HEK293 (cell line): ENCODE measurements around the gene TANGO6.

ENCODE experiments used
- CTCF ChIA-PET: fragments of 350-600 bp; formaldehyde crosslinking; extraction: SDS; loops from one replicate; lab custom pipeline; 2021; ENCODE audit warnings: antibody characterized with exemption; lab: Yijun Ruan, JAX
- POLR2A ChIA-PET: fragments of 300-600 bp; formaldehyde crosslinking; extraction: SDS; loops from one replicate; lab custom pipeline; 2020; ENCODE audit warnings: antibody characterized with exemption, inconsistent platforms; lab: Yijun Ruan, JAX
- H3K27ac ChIP-seq: fragments of 200-500 bp; sonication (Bioruptor generic); 2 replicates; pipeline ENCODE4 v1.5.1; 2014; ENCODE audit warnings: low read depth, low read length, control low read depth, inconsistent platforms; ENCODE audit errors: extremely low read depth
- H3K36me3 ChIP-seq, 2 experiments: fragments of 200-500 bp in 1 of 2; sonication (Bioruptor generic) in 1 of 2; 1 replicate in 1 of 2; 2 replicates in 1 of 2; pipeline ENCODE4 v1.5.1; 2014 to 2017; ENCODE audit warnings: inconsistent platforms in 2 of 2, low read length in 2 of 2; ENCODE audit not compliant: control insufficient read depth in 2 of 2, insufficient read depth in 1 of 2
- H3K4me1 ChIP-seq: fragments of 200-500 bp; sonication (Bioruptor generic); 2 replicates; pipeline ENCODE4 v1.5.1; 2014; ENCODE audit warnings: mild to moderate bottlenecking, low read length, inconsistent platforms; ENCODE audit not compliant: control insufficient read depth, insufficient read depth
- H3K4me3 ChIP-seq: 2 replicates; pipeline ENCODE4 v1.5.1; 2011; ENCODE audit warnings: low read depth, mild to moderate bottlenecking, control low read depth, low read length, moderate library complexity
- H3K9me3 ChIP-seq: fragments of 200-500 bp; sonication (Bioruptor generic); 2 replicates; pipeline ENCODE4 v1.5.1; 2014; ENCODE audit warnings: low read depth, low read length, inconsistent platforms; ENCODE audit not compliant: control insufficient read depth, insufficient read depth
- AEBP2 ChIP-seq: fragments of 450-650 bp; formaldehyde crosslinking; IDR thresholded peaks from 2 replicates; pipeline ENCODE4 v1.5.1; 2016; ENCODE audit warnings: missing biosample characterization, missing genetic modification characterization, borderline replicate concordance
- HIC1 ChIP-seq: fragments of 450-650 bp; formaldehyde crosslinking; IDR thresholded peaks from 2 replicates; pipeline ENCODE4 v1.5.1; 2016; ENCODE audit warnings: missing biosample characterization, missing genetic modification characterization
- KLF1 ChIP-seq: fragments of 450-650 bp; formaldehyde crosslinking; IDR thresholded peaks from 2 replicates; pipeline ENCODE4 v1.5.1; 2016; ENCODE audit warnings: missing biosample characterization, missing genetic modification characterization
- KLF10 ChIP-seq: fragments of 450-650 bp; IDR thresholded peaks from 2 replicates; pipeline ENCODE4 v1.5.1; 2018; ENCODE audit warnings: missing biosample characterization, mild to moderate bottlenecking, missing genetic modification characterization
- KLF7 ChIP-seq: fragments of 450-650 bp; formaldehyde crosslinking; IDR thresholded peaks from 2 replicates; pipeline ENCODE4 v1.5.1; 2016; ENCODE audit warnings: missing biosample characterization, missing genetic modification characterization, borderline replicate concordance
- TCF7L2 ChIP-seq: IDR thresholded peaks from 2 replicates; pipeline ENCODE4 v1.6.1; 2011; ENCODE audit warnings: low read depth, mild to moderate bottlenecking, inconsistent platforms, low read length, moderate library complexity, borderline replicate concordance
- WT1 ChIP-seq: fragments of 450-650 bp; formaldehyde crosslinking; IDR thresholded peaks from 2 replicates; pipeline ENCODE4 v1.5.1; 2016; ENCODE audit warnings: missing biosample characterization, missing genetic modification characterization
- ZBTB49 ChIP-seq: fragments of 450-650 bp; formaldehyde crosslinking; IDR thresholded peaks from 2 replicates; pipeline ENCODE4 v1.5.1; 2016; ENCODE audit warnings: missing biosample characterization, missing genetic modification characterization, low read depth
- ZNF146 ChIP-seq: fragments of 450-650 bp; formaldehyde crosslinking; IDR thresholded peaks from 2 replicates; pipeline ENCODE4 v1.5.1; 2016; ENCODE audit warnings: missing biosample characterization, missing genetic modification characterization
- ZNF211 ChIP-seq: fragments of 450-650 bp; formaldehyde crosslinking; IDR thresholded peaks from 2 replicates; pipeline ENCODE4 v1.5.1; 2016; ENCODE audit warnings: low read depth, missing biosample characterization, missing genetic modification characterization
- ZNF324 ChIP-seq: fragments of 450-650 bp; formaldehyde crosslinking; IDR thresholded peaks from 2 replicates; pipeline ENCODE4 v1.5.1; 2016; ENCODE audit warnings: missing biosample characterization, missing genetic modification characterization
- ZNF335 ChIP-seq: fragments of 450-650 bp; formaldehyde crosslinking; conservative IDR thresholded peaks from 2 replicates; pipeline ENCODE4 v1.5.1; 2016; ENCODE audit warnings: missing biosample characterization, missing genetic modification characterization
- ZNF366 ChIP-seq: fragments of 450-650 bp; formaldehyde crosslinking; conservative IDR thresholded peaks from 2 replicates; pipeline ENCODE4 v1.5.1; 2016; ENCODE audit warnings: missing biosample characterization, missing genetic modification characterization
- ZNF521 ChIP-seq: fragments of 450-650 bp; formaldehyde crosslinking; IDR thresholded peaks from 2 replicates; pipeline ENCODE4 v1.5.1; 2017; ENCODE audit warnings: missing biosample characterization, mild to moderate bottlenecking, missing genetic modification characterization
- ZNF558 ChIP-seq: fragments of 450-650 bp; formaldehyde crosslinking; IDR thresholded peaks from 2 replicates; pipeline ENCODE4 v1.5.1; 2016; ENCODE audit warnings: missing biosample characterization, missing genetic modification characterization
- ZNF561 ChIP-seq: fragments of 450-650 bp; IDR thresholded peaks from 2 replicates; pipeline ENCODE4 v1.5.1; 2018; ENCODE audit warnings: missing biosample characterization, missing genetic modification characterization, borderline replicate concordance
- ZNF654 ChIP-seq: fragments of 450-650 bp; formaldehyde crosslinking; IDR thresholded peaks from 2 replicates; pipeline ENCODE4 v1.5.1; 2016; ENCODE audit warnings: low read depth, missing biosample characterization, missing genetic modification characterization
- ZNF658 ChIP-seq: fragments of 450-650 bp; formaldehyde crosslinking; IDR thresholded peaks from 2 replicates; pipeline ENCODE4; 2016; ENCODE audit warnings: missing biosample characterization, missing genetic modification characterization
- ZNF677 ChIP-seq: fragments of 450-650 bp; IDR thresholded peaks from 2 replicates; pipeline ENCODE4 v1.5.0; 2018; ENCODE audit warnings: missing biosample characterization, mild to moderate bottlenecking, missing genetic modification characterization, moderate library complexity
- ZNF843 ChIP-seq: fragments of 450-650 bp; formaldehyde crosslinking; IDR thresholded peaks from 2 replicates; pipeline ENCODE4 v1.5.1; 2016; ENCODE audit warnings: missing biosample characterization, missing genetic modification characterization

TANGO6 gene

GRCh38 chr16:69055980-69056379 lies 212.6 kb downstream of the TANGO6 start:
- H3K4me3 ChIP-seq, result no peak overlapping the region
- TF ChIP-seq ZNF843 (tag by site-specific recombination), result no peak
- no peak for TF ChIP-seq ZNF521 (tag by site-specific recombination)
- TF ChIP-seq KLF1 (tag by site-specific recombination), result no peak
- no peak for TF ChIP-seq ZNF677 (tag by site-specific recombination)
- TF ChIP-seq ZNF654 (tag by site-specific recombination), result no peak
- no peak for TF ChIP-seq TCF7L2
- no peak for TF ChIP-seq HIC1 (tag by site-specific recombination)
- TF ChIP-seq WT1, result no peak
- no peak for TF ChIP-seq ZNF558 (tag by site-specific recombination)
- no peak for TF ChIP-seq ZNF561 (tag by site-specific recombination)
- no peaks in the 10 kb centered on the region for H3K36me3 ChIP-seq
- H3K4me1 ChIP-seq, result no peaks in the 10 kb centered on the region
- POLR2A ChIA-PET, result no interaction called here
- CTCF ChIA-PET, result interaction anchor here (1.0 kb wide), 1 partner anchor 17 kb away, joined by 3 read pairs; no protein-coding TSS in a partner anchor
- H3K9me3 ChIP-seq, result no peaks in the 10 kb centered on the region
- no peak overlapping the region for H3K27ac ChIP-seq

- POLR2A ChIA-PET, result no interaction called here
- no peaks in the 10 kb centered on the region for H3K9me3 ChIP-seq
- CTCF ChIA-PET, result interaction anchor here (1.0 kb wide), 1 partner anchor 16 kb away, joined by 3 read pairs; no protein-coding TSS in a partner anchor
- TF ChIP-seq AEBP2 (tag by site-specific recombination), result no peak
- TF ChIP-seq ZNF146 (tag by site-specific recombination), result no peak
- no peak for TF ChIP-seq ZNF366 (tag by site-specific recombination)
- no peak for TF ChIP-seq ZNF335 (tag by site-specific recombination)
- TF ChIP-seq ZNF324, result no peak
- no peak for TF ChIP-seq KLF7 (tag by site-specific recombination)
- no peak for TF ChIP-seq ZNF658
- no peak for TF ChIP-seq KLF10
- TF ChIP-seq ZNF211 (tag by site-specific recombination), result no peak
- no peak for TF ChIP-seq ZBTB49 (tag by site-specific recombination)
- no peak for TF ChIP-seq KLF1 (tag by site-specific recombination)
- no peak overlapping the region for H3K4me3 ChIP-seq
- no peaks in the 10 kb centered on the region for H3K36me3 ChIP-seq
- no peak overlapping the region for H3K27ac ChIP-seq
- H3K4me1 ChIP-seq, result no peaks in the 10 kb centered on the region
These were observed 213.1 kb downstream of the TANGO6 start for GRCh38 chr16:69056421-69056820.
